GM12892 (cell line): ENCODE results near the gene SH3BGR.

Experiments used
- POLR2A ChIP-seq: IDR thresholded peaks from 2 replicates; pipeline ENCODE4 v1.6.1; 2011; ENCODE audit warnings: low read depth, low read length, control low read depth
- POLR2AphosphoS5 ChIP-seq: IDR thresholded peaks from 2 replicates; pipeline ENCODE4 v1.6.1; 2011; ENCODE audit warnings: low read depth, low read length, control low read depth
- TAF1 ChIP-seq: IDR thresholded peaks from 2 replicates; pipeline ENCODE4 v1.6.1; 2011; ENCODE audit warnings: low read depth, mild to moderate bottlenecking, control low read depth, low read length, borderline replicate concordance

DNA sequence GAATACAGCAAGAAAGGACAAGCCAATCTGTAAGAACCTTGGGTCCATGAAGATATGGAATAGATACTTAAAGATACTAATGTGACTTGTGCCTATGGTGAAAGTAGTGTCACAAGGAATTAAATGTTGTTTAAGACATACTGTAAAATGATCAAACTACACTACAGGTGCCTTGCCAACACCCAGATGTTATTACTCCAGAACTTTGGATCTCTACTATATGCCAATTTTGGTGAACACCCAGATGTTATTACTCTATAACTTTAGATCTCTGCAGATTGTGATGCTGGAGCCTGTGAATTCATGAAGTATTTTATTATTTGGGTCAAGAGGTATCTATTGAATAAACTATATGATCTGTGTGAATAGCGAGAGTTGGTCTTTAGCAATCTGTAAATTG lies 101.1 kb downstream of the SH3BGR start:
- TF ChIP-seq POLR2AphosphoS5 (no peak), POLR2A (no peak), TAF1 (no peak)
